Tongue (tissue), 2 donors: Measurements from ENCODE around the gene PSMC2. TPM values are rescaled to one million over a fixed set of nuclear protein-coding genes. Genes with fewer than 3 reads are reported as not detected.

Experiments
- DNase-seq: peaks from one replicate; pipeline ENCODE4 v3.0.0-alpha.2; 2015
- total RNA-seq: library from RNA; depleted of rRNA; stranded (reverse); fragments of >200 nt; gene quantifications from one replicate; pipeline ENCODE4 v1.2.3, GENCODE V29; 2014

Gene PSMC2
- 142 TPM for total RNA-seq

DNA sequence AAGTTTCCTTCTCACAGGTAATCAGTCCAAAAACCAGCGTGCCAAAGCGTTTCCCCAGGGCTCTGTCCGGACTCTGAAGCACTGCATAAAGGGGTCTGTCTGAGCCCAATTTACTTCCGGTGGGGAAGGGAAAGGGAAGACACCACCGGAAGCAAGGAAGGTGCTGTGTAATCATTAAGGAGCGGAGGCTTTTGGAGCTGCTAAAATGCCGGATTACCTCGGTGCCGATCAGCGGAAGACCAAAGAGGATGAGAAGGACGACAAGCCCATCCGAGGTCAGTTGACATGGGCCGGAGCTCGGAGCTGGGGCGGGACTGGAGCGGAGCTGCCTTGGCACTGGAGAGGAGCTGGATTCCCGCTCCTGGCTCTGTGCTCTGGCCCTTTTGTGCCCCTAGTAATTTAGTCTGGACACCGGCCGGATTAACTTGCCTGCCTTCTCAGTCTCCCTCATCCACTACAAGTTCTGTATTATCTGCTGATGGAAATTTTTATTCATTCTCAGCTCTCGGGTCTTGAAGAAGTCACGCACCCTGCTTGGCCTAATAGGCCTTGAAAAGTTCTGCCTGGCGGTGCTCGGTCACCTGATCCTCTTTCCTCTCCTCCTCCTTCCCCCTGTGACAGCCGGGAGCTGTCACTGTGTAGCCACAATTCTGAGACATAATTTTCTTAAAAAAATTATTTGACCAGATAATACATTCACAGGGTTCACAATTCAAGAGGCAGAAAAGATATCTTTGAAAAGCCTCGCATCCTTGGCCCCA is at the start of gene PSMC2:
TSS of gene PSMC2 (plus strand) at position 137 of the 761 bp plus-strand sequence. CDS start at position 206, 69 bp downstream.
- peak; percentile 95 for DNase-seq

DNA sequence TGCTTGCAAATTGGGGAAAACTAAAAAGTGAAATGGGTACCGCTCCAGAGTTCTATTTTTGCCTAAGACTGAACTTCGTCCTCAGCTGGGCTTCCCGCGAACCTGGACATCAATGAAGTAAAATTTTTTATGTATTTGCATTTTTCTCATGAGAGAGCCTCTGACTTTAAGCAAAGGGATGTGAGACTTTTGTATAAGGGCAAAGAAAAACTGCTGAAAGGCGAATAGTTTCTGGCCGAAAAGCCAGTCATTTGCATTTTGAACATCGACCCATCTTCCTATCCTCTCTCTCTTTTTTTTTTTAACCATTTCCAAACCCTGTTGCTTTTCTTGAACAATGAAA is 49.6 kb upstream of the PSMC2 start:
- DNase-seq, result no peak

DNA sequence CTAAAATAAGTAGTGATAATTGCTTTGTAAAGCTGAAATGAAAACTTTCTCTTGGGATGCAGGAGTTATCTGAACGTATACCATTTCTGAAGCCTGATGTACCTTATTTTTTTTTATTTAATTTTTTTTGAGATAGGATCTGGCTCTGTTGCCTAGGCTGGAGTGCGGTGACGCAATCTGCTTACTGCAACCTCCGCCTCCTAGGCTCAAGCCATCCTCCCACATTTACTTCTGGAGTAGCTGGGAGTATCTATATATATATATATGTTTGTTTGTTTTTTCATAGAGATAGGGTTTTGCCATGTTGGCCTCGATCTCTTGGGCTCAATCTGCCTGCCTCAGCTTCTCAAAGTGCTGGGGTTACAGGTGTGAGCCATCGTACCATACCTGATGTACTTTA is 47.8 kb upstream of the PSMC2 start:
- no peak for DNase-seq

DNA sequence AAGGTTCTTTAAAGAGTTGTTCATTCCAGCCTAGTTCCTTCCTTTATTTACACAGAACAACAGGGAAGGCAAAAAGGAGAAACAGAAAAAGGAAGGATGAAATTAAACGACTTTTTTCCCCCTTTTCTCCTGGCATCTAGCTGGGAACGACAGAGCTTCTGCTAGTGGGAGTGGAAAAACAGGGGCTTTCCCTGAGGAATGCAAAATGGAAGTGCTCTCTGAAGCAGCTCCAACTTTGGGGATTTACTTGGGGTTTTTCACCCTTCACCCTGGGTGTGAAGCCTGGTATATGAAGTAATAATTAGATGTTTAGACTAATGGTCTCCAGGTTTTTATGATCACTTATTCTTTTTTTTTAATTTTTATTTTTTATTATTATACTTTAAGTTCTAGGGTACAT is 46.0 kb upstream of the PSMC2 start:
- no peak for DNase-seq

DNA sequence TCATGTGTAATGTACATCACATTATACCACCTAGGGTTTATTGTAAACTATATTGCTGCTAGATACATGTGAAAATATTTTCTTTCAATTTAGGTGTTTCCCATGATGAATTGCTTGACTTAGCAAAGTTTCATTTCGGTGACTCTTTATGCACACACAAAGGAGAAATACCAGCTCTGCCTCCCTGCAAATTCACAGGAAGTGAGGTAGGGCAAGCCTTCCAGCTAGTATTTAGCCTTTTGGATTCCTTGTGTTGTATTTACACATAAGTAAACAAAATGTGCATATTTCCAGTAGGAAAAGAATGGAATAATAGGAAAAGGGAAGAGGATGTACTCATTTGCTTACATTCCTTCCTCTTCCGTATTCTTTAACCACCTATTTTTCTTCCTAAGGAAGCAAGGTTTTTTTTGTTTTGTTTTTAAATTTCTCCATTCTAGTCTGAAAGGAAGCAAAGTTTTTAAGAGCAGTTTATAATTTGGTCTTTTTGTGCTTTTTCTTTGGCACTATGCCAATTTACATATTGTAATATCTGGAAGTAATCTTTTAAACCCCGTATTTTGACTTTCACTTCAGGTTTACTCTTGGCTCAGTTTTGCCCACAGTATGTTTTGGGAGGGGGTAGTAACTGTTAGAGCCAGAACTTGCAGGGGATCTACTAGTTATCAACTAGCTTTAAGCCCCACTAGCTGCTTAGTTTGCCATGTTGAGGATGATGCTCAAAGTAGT is 39.8 kb upstream of the PSMC2 start:
- DNase-seq, result peak; percentile 10

DNA sequence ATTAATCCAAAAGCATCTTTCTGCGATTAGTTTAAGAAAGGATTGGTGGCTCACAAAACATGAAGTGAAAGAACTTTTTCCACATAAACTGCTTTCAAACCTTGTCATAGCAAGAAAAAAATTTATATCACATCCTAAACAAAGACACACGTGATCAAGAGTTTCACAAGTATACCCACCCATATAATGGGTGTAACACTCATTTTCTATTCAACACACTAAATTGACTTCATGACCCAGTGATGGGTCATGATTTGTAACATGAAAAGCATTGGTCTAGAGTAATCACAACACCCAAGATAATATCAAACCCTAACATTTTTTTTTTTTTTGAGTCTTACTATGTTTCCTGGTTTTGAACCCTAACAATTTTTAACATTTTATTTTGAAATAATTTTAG is 32.6 kb upstream of the PSMC2 start:
- no peak for DNase-seq

DNA sequence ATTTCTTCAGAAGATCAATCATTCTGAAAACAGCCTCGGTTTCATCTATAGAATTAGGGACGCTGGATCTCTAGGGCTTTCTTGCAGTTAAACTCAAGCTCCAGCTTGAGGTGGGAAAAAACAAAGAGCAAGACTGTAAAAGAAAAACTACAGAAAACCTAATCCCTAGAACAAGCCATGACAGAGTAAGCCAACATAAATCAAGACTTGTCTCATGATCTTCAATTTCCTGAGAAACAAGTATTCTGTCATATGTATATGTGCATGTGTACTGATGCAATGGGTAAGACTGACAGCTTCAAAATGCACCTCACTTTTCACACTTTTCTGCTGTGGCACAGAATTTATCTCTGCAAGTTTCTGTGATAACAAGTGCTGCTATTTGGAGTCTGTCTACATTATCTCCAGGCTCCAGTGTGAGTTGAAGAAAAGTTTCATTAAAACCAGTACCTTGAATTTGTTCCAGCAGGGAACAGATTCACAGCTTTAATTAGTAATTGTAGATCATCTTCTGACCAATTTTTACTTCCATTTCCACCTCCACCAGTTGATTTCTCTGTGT is 31.0 kb upstream of the PSMC2 start:
- no peak for DNase-seq

DNA sequence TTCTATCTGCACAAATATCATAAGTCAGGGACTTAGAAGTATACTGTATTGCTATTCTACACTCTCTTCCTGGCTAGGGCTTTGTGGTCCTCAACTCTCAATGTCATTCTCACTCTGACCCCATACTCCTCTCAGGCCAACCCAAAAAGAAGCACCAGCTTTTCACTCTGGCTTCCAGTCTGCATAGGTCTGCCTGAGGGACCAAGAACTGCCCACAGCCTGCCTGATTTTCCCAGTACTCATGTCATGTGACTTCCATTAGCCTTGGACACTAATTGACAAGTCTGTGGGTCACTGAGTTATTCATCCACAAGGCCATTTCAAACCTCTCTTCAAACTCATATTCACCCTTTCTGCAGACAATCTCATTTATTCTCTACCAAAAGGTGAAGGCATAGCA is 30.4 kb upstream of the PSMC2 start:
- no peak for DNase-seq

DNA sequence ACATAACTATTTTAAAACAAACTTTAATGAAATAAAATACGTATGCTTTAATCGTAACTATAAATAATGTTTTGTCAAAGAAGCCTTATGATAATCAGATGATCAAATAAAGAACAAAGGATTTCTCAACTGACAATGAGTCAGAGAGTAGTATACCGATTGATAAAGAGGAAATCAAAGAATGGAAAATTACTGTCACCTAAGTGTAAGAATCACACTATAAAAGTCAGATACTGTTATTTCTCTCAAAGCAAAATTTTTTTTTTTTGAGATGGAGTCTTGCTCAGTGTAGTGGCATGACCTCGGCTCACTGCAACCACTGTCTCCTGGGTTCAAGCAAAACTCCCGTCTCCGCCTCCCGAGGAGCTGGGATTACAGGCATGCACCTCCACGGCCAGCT is 21.7 kb upstream of the PSMC2 start:
- DNase-seq, result no peak

DNA sequence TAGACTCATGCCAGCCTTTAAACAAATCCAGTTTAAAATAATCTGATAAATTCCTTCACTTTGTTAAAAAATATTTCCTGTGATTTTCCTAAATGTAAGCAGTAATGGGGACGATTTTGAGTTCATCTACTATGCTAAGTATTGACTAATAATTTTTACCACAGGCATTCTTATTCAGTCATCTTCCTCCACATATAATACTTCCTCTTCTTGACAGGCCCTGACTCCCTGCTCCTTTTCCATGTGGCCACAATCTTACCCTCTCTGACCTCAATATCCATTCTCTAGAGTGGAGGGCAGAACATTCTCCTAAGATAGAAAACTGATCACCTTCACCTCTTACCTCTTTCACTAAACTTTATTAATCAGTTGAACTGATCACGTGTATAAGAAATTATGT is 10.7 kb upstream of the PSMC2 start:
- DNase-seq, result no peak

DNA sequence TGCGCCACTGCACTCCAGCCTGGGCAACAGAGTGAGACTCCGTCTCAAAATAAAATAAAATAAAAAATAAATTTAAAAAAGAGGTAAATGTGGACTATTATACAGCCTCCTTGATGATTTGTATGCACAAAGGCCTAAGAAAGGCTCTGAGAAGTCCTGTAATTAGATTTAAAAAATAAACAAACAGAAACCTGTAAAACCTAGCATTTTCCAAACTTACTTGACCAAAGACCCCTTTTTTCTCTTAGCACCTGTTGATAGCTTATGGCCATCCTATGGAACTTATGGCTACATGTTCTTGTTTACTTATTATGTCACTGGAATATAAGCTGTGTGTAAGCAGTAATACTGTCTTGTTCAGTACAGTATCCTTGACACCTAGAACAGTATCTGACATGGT is 8.6 kb upstream of the PSMC2 start:
- no peak for DNase-seq

DNA sequence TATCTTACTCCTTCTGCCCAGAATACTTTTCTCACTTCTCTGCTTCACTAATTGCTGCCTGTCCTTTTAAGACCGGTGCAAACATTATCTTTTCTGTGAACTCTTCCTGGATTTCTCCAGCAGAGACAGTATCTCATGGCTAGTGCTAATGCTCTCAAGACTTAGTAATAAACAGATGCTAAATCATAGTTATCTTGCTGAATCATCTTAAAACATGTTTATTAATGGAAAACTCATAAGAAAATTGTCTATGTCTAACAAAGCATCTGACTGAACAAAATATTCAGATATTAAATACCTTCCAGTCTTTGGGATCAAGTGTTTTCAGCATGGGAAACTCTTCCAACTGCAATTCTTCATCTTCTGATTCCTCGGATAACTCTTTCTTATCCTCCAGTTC is 6.0 kb upstream of the PSMC2 start:
- DNase-seq, result no peak

DNA sequence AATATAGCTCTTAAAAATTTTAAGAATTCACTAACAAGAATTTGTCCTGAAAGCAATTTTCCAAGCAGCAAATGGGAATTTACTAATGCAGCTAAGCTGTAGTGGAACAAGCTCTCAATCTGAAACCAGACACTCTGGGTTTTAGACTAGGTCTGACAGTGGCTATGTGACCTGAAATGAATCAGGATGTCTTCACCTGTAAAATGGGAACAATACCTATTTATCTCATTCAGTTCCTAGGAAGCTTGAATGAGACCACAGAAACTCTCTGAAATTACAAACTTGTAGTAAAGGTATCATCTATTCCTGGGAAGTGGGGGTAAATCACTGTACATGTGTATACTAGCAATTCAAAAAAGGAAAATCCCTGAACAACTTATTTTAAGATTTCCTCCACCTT is 4.1 kb upstream of the PSMC2 start:
- DNase-seq, result no peak

DNA sequence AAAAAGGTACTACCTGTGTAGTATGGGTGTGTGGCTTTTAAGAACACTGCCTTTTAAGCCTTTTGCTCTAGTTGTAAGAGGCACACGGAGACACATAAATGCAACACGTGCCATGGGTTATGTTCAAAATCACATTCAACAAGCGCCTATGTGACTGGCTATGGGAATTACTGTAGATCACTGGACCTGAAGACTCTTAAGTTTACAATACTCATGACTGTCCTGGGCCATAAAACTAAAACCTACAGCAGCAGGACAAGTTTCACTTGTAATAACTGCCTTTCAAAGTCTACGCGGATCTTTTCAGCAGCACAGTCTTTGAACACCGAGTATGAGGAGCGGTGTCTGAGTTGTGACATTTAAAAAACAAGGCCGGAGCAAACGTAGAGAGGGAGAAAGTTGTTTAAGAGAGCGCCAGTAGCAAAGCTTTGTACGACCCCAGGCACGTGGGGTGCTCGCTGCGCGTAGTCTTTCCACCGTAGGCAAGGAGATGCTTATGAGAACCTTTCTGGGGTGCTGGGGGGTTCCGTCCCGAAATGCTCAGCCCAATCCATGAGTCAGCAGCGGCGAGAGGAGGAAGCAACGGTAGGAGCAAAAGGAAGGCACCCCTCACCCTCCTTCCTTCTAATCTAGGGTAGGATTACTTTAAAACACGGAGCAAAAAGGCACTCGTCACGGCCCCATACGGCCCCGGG is 3.5 kb upstream of the PSMC2 start:
- DNase-seq, result peak; percentile 48

DNA sequence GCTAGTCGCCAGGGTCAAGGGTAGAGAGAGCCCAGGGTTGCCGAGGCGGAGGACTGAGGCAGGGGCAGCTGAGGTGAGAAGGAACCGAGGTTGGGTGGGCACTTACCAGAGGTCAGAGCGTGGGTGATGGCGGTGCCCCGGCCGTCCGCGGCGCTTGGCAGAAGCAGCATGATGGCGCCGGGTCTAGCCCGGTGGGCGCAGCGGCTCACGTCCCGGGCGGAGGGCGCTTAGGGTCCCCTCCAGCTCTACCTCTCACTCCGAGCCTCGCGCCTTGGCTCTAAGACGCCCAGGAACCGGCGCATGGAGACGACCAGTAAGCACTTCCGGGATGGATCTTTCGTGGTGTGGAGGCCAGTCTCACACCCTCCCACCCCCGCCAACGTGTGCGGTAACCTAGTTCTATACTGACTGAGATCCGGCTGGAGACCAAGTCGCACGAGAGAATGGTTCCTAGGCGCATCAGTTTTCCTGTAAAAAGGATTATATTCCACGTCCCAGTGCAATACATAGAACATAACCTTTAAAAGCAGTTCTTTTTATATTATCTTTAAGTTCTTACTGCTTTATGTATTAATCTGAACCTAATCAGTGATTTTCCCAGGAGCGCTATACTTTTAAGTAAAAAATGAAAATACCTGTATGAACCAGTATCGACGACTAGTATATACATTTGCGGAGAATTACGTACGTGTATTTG is 2.8 kb upstream of the PSMC2 start, which contains the start of gene DNAJC2:
TSS of gene DNAJC2 (minus strand) at position 315 of the 697 bp plus-strand sequence. CDS start at position 170, 145 bp downstream.
- peak; percentile 96 for DNase-seq

DNA sequence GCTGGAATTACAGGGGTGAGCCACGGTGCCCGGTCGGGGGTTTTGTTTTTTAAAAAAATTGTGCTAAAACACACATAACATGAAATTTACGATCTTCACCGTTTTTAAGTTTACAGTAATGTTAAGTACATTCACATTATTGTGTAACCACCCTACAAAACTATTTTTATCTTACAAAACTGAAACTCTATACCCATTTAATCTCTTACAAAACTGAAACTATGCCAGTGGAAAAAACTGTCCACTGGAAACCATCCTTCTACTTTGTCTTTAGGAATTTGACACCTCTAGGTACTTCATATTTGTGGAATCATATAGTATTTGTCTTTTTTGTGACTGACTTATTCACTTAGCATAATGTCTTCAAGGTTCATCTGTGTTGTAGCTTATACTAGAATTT is 1.0 kb upstream of the PSMC2 start:
- no peak for DNase-seq

DNA sequence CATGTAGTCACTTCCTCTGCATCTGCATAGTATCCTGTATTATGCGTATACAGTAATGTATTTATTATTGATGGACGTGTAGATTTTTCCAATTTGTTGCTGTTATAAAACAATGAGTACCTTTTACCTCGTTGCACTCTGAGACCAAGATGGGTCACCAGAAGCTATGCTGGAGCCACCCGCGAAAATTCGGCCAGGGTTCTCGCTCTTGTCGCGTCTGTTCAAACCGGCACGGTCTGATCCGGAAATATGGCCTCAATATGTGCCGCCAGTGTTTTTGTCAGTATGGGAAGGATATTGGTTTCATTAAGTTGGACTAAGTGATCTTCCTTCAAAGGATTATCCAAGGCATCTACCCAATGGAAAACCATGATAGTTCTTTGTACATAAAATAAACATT is 1.0 kb downstream of the PSMC2 start:
- no peak for DNase-seq

DNA sequence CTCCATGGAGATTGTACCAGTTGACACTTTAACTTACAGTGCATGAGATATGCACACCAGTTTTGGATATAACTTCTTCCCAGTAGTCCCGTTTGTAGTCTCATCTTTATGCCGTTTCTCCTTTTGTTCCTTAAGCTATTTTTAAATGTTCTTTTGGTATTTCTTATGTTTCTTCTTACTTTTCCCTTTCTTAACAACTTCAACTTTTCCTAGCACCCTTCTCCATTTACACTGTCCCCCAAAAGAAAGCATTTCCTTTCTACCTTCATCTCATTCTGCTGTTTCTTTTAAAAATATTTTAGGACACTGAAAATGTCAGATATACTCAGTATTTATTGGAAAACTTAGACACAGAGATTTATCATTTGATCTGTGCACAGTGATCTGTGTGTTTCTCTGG is 1.5 kb downstream of the PSMC2 start:
- no peak for DNase-seq

DNA sequence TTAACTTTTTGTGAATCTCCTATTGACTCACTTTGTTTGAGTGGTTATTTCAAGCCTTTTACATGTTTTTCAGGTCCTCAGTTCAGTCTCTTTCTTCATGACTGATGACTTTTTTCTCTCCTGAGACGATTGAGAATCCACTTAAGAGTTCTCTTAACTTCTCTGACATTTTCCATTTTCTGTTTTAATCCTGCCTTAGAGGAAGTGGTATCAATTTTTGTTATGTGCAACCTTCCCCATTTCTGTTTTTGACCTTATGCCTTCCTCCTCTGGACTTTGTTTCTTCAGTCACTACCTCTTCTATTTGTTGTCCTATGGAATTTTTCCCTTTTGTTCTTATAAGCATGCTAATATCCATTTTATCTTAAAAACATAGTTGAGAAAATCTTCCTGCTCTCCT is 2.4 kb downstream of the PSMC2 start:
- no peak for DNase-seq

DNA sequence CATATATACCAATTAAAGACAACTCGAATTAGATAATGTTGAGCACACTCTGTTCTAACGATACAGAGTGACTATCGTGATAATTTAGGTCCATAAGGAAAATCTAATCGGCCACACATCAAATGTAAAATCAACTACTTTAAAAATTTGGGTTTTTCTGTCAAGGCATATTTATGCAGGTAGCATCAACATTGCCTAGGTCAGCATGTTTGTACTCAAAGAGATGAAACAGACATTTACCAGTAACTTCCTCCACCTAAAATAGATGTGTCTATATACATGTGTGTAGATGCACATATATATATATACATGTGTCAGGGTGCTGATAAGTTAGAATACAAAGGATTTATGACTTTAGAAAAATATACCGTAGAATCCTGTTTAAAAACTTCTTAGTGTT is 22.0 kb downstream of the PSMC2 start:
- DNase-seq, result no peak

DNA sequence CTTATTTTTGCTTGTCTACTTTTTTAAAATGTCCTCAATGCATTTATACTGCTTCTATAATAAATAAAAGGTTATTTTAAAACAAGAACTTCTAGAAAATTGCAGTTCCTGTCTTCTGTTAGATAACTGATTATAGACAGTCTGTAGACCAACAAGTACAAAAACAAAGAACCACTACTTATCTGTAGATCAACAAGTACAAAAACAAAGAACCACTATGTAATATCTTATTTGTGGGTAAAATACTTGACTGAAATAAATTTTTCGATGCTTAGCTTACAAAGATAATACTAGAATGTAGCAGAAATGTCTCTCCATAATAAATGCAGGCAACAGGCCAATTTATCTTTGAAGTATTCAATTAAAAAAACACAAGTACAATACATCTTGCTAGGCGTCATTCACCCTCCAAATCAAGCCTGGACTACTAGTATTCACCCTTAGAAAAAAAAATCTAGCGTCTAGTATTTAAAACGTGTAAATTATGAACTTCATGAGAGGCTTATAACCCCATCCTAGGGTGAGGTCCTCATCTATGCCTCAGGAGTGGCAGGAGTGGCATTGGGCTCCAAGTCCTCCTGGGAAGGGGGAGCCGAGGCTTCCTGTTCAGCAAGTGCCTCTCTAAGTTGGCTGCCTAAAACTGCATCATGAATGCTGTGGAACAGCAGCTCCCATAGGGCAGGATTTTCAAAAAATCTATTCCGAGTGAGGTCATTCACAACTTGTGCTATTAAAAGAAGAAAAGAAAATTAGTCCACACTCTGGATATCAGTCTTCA is 26.6 kb downstream of the PSMC2 start:
- no peak for DNase-seq
